LNCaP clone FGC (cell line): Measurements from ENCODE around the gene NDUFB8.
A peak's percentile ranks its signal among the peaks of the same experiment; 100 is the strongest.

ENCODE experiments used
- DNase-seq: peaks from one replicate; pipeline ENCODE4 v3.0.0-alpha.2; 2011; ENCODE audit warnings: low read depth
- H3K4me3 ChIP-seq: 2 replicates; pipeline ENCODE4 v1.5.1; 2011; ENCODE audit warnings: mild to moderate bottlenecking, low read depth, low read length, control low read depth
- CTCF ChIP-seq: IDR thresholded peaks from 2 replicates; pipeline ENCODE4 v1.5.1; 2012; ENCODE audit warnings: mild to moderate bottlenecking; ENCODE audit not compliant: control insufficient read depth, insufficient read depth; ENCODE audit errors: extremely low read depth

NDUFB8 gene

GRCh38 chr10:100562008-100562672 lies 32.5 kb upstream of the NDUFB8 start:
- TF ChIP-seq CTCF: peak; percentile 98
- no peak overlapping the region for H3K4me3 ChIP-seq
- DNase-seq: peak; percentile 23

GRCh38 chr10:100561005-100561404 lies 31.3 kb upstream of the NDUFB8 start:
- no peak for TF ChIP-seq CTCF
- H3K4me3 ChIP-seq: no peak overlapping the region
- no peak for DNase-seq

- TF ChIP-seq CTCF: no peak
- no peak overlapping the region for H3K4me3 ChIP-seq
- no peak for DNase-seq
Measured at GRCh38 chr10:100560248-100560647, 30.6 kb upstream of the NDUFB8 start.

GRCh38 chr10:100554902-100555301 lies 25.2 kb upstream of the NDUFB8 start:
- no peak overlapping the region for H3K4me3 ChIP-seq
- no peak for TF ChIP-seq CTCF
- DNase-seq: no peak

GRCh38 chr10:100553929-100554328 lies 24.3 kb upstream of the NDUFB8 start:
- DNase-seq: no peak
- no peak for TF ChIP-seq CTCF
- no peak overlapping the region for H3K4me3 ChIP-seq

GRCh38 chr10:100551738-100552137 lies 22.1 kb upstream of the NDUFB8 start:
- no peak for TF ChIP-seq CTCF
- H3K4me3 ChIP-seq: no peak overlapping the region
- DNase-seq: no peak

GRCh38 chr10:100551196-100551595 lies 21.5 kb upstream of the NDUFB8 start:
- no peak for TF ChIP-seq CTCF
- H3K4me3 ChIP-seq: no peak overlapping the region

More at GRCh38 chr10:100551196-100551595, 21.5 kb upstream of the NDUFB8 start:
- DNase-seq: no peak
